ENCODE results near the gene DBX1.
A peak's percentile ranks its signal among the peaks of the same experiment; 100 is the strongest.

DNA sequence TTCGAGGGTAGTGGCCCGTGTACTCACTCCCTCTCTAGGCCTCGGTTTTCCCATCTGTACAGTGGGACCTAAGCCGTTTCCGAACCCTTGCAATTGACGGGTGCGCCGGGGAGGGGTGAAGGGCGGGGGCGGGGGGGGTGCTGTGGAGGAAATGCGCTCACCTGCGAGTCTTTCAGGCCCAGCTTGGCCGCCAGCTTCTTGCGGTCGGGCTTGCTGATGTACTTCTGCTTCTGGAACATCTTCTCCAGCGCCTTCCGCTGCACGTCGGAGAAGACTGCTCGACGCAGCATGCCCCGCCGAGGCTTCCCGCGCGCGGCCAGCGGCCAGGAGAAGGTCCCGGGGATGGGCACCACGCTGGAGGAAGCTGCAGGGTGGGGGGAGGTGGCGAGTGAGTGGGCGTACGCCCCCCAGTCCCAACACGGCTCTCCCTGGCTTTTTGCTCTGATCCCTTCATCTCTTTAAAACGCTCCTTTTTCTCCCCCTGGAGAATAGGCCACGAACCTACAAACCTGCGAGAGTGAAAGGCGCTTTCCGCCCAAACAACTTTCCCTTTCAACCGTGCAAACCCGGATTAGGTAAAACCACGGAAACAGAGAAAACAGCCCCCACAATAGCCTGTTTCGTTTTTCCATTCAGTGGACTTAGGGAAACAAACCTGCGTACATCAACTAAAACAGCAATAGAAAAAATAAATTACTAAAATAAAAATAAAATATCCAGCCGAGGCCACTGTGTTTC, 3.2 kb downstream of the DBX1 start:
- TF ChIP-seq, protein P1, sequence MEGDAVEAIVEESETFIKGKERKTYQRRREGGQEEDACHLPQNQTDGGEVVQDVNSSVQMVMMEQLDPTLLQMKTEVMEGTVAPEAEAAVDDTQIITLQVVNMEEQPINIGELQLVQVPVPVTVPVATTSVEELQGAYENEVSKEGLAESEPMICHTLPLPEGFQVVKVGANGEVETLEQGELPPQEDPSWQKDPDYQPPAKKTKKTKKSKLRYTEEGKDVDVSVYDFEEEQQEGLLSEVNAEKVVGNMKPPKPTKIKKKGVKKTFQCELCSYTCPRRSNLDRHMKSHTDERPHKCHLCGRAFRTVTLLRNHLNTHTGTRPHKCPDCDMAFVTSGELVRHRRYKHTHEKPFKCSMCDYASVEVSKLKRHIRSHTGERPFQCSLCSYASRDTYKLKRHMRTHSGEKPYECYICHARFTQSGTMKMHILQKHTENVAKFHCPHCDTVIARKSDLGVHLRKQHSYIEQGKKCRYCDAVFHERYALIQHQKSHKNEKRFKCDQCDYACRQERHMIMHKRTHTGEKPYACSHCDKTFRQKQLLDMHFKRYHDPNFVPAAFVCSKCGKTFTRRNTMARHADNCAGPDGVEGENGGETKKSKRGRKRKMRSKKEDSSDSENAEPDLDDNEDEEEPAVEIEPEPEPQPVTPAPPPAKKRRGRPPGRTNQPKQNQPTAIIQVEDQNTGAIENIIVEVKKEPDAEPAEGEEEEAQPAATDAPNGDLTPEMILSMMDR (conservative IDR thresholded peaks at IDR 0.05 in 1 of 2, IDR thresholded peaks at IDR 0.05 in 1 of 2; ENCODE audit: low read depth in 1 of 2, low read length in 2 of 2), result no peak
- peak; percentile 98 for TF ChIP-seq EZH2 (IDR thresholded peaks at IDR 0.05; ENCODE audit: low read length, missing control alignments)
